Activated gamma-delta T cell treated with anti-CD3 and anti-CD28 coated beads, Interleukin-2, amount 50 U/mL, for 16 hours (primary cell): Measurements from ENCODE around the gene DCUN1D2.
"Not testable (repeated sequence)": the region's sequence is repeated elsewhere in the genome, so short reads cannot be mapped to it uniquely, and the experiment has no call there.

Source experiments
- DNase-seq: peaks from one replicate; pipeline ENCODE4 v3.0.0-alpha.2; 2020; ENCODE audit warnings: low read depth

DCUN1D2 gene

DNA sequence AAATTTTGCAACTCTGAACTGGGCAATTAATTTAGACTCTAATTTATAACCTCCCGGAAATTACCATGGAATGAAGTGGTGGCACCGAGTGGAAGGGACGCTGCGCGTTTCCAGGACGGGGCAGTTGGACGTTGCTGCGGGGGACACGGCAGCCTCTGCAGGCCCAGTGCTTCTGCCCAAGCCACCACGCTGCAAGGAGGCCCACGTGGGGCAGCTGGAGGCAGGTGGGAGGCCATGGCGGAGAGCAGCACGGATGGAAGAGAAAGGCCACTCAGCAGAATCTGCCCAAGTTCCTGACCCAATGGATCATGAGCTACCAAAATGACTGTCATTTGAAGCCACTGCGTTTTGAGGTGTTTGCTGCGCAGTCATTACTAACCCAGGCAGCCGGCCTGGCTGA, 26.0 kb downstream of the DCUN1D2 start:
- no peak for DNase-seq

DNA sequence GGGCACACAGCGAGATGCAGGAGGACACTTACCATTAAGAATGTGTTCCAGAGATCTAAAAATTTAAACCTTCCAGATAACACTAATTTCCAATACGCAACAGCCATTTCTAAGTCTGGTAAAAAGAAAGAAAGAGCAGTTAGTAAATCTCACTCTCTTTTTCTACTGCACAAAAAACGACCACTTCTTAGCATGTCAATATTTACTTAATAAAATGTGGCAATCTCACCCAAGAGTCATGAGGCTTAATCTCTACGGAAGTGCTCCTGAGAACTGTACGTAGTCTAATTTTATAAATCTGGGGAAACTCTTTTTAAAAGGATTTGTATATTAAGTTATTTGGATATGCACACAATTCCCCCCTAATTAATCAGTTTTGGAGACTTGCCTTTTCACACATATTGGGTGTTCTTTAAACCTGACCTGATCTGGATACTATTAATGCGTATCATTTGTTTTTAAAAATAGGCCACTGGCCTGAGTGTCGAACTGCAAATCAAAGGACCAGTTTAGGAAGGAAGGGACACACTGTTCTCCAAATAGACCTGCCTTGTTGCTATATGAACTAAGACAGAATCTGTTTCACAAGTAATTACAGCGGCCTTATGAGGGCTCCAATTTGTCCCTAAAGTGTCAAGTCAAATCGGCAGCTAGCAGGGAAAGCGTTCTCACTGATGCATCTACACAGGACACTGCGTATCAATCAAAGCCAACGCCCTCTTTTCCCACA, 29.3 kb downstream of the DCUN1D2 start:
- DNase-seq: no peak

DNA sequence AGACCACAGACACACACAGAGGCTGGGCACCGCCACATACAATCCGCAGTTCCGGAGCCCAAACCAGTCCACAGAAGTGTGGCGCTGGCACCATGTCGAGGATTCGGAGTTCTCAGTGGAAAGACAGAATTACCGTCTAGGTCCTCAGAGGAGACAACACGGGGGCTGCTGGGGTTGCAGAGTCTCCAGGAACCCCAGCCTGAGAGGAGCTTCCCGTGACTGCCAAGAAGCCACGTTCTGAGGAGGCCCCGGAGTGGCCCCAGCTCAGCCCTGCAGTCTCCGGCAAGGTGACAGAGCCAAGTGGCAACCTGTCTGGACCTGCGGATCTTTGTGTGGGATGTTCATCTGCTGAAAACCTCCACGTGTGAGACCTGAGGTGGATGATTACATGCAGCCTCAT, 29.9 kb downstream of the DCUN1D2 start:
- DNase-seq: no peak

DNA sequence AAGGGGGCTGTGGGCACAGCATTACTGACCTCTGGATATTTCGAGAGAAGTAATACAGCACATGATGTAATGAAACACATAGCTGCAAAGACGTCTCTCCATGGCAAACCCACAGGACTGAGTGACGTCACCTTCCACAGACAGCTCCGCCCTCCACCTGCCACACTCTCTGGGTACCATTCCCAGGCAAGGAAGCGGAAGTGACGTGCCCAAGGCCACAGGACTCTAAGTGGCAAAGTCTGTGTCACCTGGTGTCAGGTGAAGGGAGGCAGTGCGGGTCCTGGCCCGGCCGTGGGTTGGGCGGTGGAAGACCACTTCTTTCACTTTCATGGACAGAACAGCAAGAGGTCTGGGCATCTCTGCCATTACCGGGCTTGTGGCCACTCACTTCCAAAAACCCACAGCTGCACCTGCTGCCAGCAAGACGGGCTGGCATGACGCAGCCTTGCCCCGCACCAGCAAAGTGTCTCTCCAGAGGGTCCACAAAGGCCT, 30.4 kb downstream of the DCUN1D2 start:
- no peak for DNase-seq

DNA sequence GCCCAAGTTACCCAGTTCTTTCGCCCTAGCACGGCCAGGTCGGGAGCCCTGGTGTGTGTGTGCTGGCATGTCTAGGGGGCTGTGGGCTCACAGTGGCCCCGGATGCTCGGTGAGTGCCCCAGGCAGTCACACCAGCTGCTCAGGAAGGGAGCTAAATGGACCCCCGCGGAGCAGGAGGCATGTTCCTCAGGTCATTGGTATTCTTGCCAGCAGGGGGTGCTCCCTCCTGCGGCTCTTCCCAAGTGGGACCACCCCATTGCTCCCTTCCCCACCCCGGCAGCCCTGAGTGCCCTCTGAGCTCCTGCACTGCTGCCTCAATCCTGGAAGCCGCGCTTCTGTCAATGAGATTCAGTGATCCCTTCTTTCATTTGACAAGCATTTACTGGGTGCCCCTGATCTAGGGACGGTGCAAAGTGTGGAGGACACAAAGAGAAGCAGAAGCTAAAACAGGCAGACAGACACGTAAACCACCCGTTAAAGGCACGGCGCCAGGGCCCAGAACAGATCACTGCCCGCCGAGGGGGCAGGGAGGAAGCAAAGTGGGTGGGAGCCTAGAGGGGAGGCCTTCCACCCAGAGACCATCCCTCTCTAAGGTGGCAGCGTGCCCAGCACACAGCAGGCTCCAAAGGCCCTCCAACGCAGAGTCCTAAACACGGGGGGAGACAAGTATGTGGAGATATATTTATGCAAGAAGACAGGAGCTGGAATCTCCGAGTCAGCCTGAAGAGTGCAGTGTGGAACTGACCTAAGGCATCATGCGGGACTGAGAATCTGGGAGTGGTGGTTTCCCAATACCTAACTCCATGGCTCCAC, 32.1 kb downstream of the DCUN1D2 start:
- no peak for DNase-seq

DNA sequence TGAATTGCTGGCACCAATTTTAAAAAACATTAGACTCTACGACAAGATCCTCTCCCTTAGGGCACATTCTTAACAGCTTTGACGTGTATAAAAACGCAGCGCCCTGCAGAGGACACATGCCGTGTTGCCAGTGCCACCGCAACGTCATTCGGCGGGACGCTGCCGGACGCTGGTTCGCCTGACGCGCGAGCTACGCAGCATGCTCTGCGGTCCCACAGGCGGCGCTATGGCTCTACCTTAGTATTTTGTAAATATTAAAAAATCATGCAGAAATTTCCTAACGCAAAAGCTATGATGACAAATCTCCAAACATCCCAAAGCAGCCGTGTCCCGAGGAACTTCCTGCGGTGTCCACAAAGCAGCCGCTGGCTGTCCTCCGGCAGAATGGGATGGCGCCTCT, 33.0 kb downstream of the DCUN1D2 start:
- no peak for DNase-seq

DNA sequence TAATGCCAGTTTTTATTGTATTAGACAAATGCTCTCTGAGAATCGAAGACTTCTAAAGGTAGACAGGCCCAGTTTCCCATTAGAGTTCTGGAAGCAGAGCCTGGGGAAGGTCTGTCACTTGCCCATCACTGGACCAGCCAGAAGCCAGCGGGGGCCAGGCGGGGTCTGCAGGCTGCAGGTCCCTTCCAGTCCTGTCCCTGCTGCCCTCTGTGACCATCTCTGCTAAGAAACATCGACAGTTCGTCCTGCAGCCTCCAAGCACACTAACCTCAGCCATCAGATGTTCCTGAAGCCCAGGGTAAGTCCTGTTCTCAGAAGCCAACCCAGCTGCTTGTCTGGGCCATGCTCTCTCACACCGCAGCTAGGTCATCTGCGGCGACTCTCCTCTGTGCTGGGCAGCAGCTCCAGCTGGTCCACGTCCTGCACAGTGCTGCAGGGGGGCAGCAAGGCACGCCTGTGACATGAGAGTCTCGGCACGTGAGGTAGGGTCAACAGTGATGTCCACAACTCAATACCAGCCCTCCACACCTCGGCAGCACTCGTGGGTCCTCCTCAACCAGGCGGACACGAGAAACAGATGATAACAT, 34.3 kb downstream of the DCUN1D2 start:
- no peak for DNase-seq

DNA sequence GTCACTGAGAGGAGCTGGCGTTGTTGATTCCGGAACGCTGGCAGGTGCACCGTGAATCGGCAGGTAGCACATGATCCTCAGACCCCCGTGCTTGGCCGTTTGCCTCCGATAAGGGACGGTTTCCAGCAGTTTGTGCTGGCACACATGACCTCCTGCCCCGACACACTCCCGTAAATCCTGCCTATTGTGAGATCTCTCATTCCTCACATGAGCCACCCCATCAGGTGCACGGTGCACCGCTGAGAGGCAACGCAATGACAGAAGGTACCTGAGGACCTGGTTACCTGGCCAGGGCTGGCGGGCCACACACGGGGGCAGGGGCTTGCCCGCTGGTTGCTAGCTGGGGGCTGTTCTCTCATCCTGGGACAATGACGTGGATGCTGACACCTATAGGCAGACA, 35.1 kb downstream of the DCUN1D2 start:
- no peak for DNase-seq

DNA sequence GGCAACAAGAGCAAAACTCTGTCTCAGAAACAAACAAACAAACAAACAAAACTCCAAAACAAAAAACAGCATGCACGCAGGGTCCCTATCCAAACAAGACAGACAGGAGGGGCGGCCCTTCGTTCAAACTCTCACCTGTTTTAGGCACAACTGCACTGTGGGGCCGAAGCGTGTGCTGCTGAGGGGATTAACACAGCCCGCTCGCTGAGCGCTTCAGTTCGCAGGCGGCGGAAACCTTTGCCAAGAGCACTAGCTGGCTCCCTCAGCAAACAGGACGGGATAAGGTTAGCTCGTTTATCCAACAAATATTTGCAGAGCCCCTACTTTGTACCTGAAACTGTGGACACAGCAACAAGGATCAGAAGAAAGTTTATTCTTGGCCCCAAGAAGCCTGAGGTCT, 35.6 kb downstream of the DCUN1D2 start:
- DNase-seq: no peak

DNA sequence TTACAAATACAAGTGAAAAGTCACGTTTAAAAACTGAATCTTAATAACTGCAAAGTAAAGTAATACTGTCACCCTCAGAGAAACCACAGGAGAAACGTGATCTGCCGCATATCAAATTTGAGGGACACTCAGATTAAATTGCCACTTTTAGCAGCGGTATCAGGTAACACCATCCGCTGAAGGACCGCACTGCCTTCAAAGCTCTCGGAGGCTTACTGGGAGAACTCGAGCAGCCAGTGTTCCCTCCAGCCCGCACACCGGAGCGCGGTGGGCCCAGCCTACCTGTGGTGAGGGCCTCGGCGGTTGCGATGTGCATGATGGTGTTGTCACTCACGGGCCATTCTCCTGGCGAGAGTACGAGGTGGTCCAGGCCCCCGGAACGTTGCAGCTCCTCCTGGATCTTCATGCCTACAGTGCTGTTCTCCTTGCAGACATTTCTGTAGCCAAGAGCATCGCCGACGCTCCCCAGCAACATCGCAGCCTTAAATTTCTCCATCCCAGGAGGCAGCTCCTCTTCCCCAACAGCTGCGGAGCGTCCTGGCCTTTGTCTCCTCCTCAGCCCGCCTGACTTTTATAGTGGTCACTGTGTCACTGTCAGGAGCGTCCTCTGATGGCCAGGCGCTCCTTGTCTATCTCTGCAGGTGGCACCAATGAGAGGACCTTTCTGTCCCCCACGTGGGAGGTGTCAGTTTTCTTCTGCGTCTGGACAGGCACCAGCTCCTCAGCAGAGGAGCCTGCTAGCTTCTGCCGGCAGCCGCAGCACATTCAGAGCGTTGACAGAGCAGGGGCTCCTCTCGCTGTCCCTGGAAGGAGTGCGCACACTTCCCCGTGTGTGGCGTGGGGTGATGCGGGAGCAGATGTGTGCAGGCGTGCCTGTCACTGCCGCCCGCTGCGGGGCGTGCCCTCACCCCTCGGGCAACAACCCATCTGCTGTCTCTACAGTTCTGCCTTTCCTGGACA, 37.3 kb downstream of the DCUN1D2 start, which contains the start of gene ADPRHL1:
ADPRHL1 (minus strand) TSS at position 547 of the 960 bp plus-strand sequence; CDS start at position 496, 51 bp downstream.
- DNase-seq: no peak

DNA sequence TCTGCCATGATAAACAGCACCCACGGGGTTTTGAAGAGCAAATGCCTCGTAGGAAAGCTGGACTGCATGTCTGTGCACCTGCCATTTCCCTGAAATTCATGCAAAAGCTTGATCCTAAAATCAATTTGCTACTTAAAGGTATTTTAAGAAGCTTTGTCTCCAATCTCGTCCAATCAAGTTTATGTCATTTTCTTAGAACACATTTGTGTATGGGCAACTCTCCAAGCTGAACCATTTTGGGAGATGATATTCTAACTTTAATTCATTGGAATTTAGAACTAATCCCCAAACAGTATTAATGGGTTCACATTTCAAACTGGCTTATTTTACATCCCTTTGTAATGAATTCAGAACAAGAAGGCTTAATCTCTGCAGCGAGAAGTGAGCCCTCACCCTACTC, 38.0 kb downstream of the DCUN1D2 start:
- no peak for DNase-seq

DNA sequence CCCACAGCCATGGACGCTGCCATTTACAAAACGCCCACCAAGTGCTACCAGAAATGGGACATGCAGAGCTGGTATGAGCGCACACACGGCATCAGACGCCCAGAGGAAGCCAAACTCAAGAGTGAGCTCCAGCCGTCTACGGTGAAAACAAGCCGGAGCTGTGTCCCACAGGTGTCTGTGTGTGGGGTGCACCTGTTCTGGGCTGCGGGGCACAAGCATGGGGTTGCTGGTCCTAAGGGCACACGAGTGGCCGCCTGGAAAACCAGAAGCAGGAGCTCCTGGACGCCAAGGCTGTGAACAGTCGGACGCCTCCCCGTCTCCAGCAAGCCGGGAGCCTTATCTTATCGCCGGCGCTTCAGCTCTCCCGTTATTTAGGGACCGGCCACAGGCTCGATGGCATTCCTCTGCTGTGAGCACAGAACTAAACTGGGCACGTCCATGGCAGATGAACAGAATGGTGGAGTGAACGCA, 38.5 kb downstream of the DCUN1D2 start:
- DNase-seq: no peak

DNA sequence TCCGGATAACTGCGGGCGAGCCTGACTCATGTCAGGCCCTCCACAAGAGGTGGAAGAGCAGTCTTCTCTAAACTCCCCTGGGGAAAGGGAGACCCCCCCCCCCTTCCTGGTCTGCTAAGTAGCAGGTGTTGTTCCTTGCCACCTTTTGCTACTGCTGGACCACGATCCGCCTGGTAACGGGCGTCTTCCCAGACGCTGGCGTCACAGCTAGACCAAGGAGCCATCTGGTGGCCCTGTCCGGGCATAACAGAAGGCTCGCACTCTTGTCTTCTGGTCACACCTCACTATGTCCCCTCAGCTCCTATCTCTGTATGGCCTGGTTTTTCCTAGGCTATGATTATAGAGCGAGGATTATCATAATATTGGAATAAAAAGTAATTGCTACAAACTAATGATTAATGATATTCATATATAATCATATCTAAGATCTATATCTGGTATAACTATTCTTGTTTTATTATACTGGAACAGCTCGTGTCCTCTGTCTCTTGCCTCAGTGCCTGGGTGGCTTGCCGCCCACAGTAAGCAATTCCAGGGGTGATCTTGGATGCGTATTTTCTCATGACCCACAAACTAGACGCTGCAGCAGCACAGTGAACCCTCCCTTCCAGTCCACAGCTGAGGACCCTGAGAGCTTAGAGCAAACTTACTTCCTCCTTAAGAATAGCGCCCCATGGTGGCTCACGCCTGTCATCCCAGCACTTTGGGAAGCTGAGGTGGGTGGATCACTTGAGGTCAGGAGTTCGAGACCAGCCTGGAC, 39.5 kb downstream of the DCUN1D2 start:
- not testable (repeated sequence) for DNase-seq

DNA sequence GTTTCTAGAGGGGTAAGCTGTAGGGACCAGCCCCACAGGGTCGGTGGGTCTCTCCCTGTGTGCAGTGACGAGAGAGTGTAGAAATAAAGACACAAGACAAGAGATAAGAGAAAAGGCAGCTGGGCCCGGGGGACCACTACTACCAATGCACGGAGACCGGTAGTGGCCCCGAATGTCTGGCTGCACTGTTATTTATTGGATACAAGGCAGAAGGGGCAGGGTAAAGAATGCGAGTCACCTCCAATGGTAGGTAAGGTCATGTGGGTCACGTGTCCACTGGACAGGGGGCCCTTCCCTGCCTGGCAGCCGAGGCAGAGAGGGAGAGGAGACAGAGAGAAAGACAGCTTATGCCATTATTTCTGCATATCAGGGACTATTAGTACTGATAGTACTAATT, 40.2 kb downstream of the DCUN1D2 start:
- not testable (repeated sequence) for DNase-seq

DNA sequence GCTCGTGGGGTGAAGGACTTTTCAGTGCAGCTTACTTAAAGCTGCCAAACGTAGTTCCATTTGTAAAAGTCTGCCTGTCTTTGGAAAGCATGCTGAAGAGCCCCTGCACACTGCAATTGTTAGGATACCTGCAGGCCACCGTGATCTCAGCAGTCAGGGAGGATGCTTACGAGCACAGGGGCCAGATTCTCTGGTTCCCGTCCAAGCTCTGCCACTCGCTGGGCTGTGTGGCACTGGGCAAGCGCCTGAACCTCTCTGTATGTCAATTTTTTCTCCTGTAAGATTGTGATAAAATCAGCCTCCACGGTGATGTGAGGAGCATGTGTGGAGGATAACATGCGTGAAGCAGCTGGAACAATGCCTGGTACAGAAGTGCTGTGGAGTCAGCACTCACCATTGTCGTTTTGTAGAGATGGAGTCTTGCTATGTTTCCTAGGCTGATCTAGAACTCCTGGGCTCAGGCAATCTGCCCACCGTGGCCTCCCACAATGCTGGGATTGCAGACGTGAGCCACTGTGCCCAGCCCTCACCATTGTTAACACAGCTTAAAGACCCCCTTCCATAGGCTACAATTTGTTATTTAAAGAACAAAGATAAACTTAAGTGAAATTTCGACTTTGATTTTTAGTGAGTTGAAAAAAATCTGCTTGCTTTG, 40.7 kb downstream of the DCUN1D2 start:
- DNase-seq: no peak

DNA sequence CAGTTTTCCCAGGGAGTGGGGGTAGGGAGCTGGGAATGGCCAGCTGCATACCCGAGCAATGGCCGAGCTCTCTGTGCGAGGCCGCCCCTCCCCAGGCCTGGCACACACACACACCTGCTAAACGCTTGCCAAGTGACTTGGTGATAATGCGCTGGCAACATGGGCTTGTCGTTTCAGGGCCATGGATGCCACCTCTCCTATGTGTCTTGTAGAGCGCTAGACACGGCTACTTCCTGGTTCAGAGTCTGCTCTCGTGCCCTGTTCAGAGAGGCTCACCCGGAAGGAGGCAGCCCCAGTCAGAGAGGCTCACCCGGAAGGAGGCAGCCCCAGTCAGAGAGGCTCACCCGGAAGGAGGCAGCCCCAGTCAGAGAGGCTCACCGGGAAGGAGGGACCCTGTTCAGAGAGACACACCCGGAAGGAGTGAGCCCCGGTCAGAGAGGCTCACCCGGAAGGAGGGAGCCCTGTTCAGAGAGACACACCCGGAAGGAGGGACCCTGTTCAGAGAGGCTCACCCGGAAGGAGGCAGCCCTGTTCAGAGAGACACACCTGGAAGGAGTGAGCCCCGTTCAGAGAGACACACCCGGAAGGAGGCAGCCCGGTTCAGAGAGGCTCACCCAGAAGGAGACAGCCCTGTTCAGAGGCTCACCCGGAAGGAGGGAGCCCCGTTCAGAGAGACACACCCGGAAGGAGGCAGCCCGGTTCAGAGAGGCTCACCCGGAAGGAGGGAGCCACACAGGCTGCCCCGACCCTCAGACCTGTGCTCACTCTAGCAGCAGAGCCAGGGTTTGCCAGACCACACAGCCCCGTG, 41.4 kb downstream of the DCUN1D2 start:
- no peak for DNase-seq

DNA sequence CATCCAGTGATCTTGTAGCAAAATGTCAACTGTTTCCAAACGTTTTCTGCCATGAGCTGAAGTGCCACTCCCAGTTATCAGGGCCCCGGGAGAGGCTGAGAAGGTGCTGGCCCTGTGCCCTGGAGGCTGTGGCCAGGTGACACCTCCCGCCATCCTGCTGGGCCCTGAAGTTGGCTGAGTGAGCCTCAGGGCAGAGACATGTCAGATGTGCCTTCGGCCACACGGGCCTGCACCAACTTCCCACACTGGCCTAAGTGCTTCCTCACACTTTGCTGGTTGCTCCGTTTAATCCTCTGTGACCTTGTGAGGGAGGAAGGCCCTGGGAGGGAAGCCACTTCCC, 42.0 kb downstream of the DCUN1D2 start:
- no peak for DNase-seq

DNA sequence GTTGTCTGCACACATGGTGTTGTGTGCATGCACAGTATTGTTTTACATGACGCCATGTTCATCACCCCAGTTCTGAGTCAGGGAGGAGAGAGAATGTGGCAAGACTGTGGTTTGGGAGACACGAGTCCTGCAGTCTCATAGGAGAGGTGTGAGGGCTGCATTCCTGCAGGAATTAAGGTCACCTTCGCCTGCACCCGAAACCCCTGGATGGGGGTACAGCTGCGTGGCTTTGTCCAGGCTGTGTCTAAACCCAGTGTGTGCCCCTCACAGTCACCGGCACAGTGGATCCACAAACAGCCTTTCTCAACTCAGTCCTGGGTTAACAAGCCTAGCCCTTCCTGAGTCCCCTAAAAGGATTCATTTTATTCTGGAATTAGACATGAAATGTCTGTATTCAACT, 42.9 kb downstream of the DCUN1D2 start:
- DNase-seq: no peak

DNA sequence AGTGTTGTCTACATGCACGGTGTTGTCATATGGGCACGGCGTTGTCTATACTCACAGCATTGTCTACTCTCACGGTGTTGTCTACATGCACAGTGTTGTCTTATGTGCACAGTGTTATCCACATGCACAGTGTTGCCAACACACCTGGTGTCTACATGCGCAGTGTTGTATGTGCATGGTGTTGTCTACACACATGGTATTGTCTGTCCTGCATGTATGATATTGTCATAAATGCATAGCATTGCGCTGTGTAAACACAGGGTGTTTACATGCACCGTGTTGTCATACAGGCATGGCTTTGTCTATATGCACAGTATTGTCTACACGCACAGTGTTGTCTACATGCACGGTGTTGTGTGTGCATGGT, 44.0 kb downstream of the DCUN1D2 start:
- DNase-seq: no peak
